Measurements from ENCODE around the gene NT5DC4. TPM values are rescaled to one million over a fixed set of nuclear protein-coding genes. Genes with fewer than 3 reads are reported as not detected.
A peak's percentile ranks its signal among the peaks of the same experiment; 100 is the strongest.
"Not testable (repeated sequence)": the region's sequence is repeated elsewhere in the genome, so short reads cannot be mapped to it uniquely, and the experiment has no call there.

Gene NT5DC4
- total RNA-seq, 2 experiments from 2014 or later, result not detected

- H3K27me3 Mint-ChIP-seq, result peaks cover 3% of the 10 kb centered on the region
- H3K36me3 Mint-ChIP-seq, result no peaks in the 10 kb centered on the region
- no peaks in the 10 kb centered on the region for H3K9me3 Mint-ChIP-seq
- peaks cover 17% of the 10 kb centered on the region for H3K4me1 Mint-ChIP-seq (ENCODE audit: low read depth)
- ChIA-PET POLR2A (interaction anchor here (1.0 to 2.0 kb wide), 2 partner anchors 21 to 23 kb away, joined by 3 to 7 read pairs; no protein-coding TSS in a partner anchor), CTCF (interaction anchor here (1.0 to 3.4 kb wide), 2 partner anchors 13 to 21 kb away, joined by 6 to 14 read pairs; no protein-coding TSS in a partner anchor)
- H3K4me3 Mint-ChIP-seq, result no peak overlapping the region
- H3K27ac Mint-ChIP-seq, result no peak overlapping the region
- intact Hi-C loops (cut with micrococcal nuclease), result no loop called here
- no peak for DNase-seq
Observed at GRCh38 chr2:112713926-112714325, 6.9 kb upstream of the NT5DC4 start.

DNA sequence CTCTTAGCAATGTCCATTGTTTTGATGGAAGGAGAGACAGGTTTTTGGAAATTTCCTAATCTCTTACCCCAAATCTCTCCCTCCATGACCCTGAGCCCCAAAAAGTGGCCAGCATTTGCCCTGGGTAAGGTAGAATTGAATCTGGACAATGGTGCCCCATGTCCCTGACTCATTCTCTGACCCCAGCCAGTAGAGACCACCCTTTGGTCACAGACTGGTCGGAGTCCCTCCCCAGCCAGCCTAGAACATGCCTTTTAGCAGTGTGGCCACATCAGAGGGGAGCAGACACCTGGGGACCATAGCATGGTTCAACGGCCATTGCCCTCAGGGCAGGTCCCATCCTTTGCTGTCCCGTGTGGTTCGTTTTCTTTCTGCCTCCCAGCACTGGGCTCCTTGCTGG lies 6.5 kb upstream of the NT5DC4 start:
- intact Hi-C loops (cut with micrococcal nuclease), result no loop called here
- peaks cover 3% of the 10 kb centered on the region for H3K27me3 Mint-ChIP-seq
- POLR2A ChIA-PET, result no interaction called here
- H3K27ac Mint-ChIP-seq, result no peak overlapping the region
- no peak overlapping the region for H3K4me3 Mint-ChIP-seq
- no peaks in the 10 kb centered on the region for H3K9me3 Mint-ChIP-seq
- CTCF ChIA-PET, result interaction anchor here (3.4 kb wide), 1 partner anchor 13 kb away, joined by 14 read pairs; no protein-coding TSS in a partner anchor
- no peaks in the 10 kb centered on the region for H3K36me3 Mint-ChIP-seq
- no peak for DNase-seq
- peaks cover 13% of the 10 kb centered on the region for H3K4me1 Mint-ChIP-seq (ENCODE audit: low read depth)

DNA sequence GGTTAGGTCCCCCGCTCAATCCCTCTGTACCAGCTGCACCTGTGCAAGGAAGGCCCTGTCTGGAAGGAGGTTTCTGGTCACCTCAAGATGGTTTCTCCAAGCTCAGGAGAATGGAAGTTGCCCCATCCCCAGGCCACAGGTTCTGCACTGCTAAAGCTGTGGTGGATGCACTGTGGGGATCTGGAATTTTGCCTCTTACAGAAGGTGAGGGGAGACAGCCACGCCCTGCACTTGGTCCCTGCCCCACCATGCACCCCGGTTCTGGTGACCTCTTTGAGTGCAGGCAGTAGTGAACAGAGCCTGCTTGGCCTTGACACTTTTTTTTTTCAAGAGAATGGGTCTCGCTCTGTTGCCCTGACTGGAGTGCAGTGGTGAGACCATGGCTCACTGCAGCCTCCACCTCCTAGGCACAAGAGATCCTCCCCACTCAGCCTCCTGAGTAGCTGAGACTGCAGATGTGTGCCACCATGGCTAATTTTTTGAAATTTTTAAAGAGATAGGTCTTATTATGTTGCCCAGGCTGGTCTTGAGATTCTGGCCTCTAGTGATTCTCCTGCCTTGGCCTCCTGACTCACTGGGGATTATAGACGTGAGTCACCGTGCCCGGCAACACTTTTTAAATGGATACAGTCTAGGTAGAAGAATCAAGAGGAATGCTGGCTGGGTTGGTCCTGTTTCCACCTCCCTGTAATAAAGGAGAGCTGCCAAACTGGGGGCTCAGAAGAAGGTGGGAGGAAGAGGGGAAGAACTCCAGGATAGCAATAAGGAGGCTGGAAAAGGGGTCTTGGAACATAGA lies 5.8 kb upstream of the NT5DC4 start:
- Mint-ChIP-seq H3K4me3 (no peak overlapping the region), H3K36me3 (no peaks in the 10 kb centered on the region), H3K9me3 (no peaks in the 10 kb centered on the region), H3K4me1 (ENCODE audit: low read depth) (peaks cover 9% of the 10 kb centered on the region), H3K27me3 (peaks cover 3% of the 10 kb centered on the region), H3K27ac (no peak overlapping the region)
- ChIA-PET POLR2A (no interaction called here), CTCF (no interaction called here)
- intact Hi-C loops (cut with micrococcal nuclease), result no loop called here
- DNase-seq, result no peak

- H3K27ac Mint-ChIP-seq, POLR2A ChIA-PET, H3K27me3 Mint-ChIP-seq: not testable (repeated sequence)
Observed at GRCh38 chr2:112716094-112716493, 4.7 kb upstream of the NT5DC4 start.

GRCh38 chr2:112716826-112717352 lies 3.9 kb upstream of the NT5DC4 start:
- intact Hi-C loops (cut with micrococcal nuclease); CTCF ChIA-PET; DNase-seq; H3K4me3 Mint-ChIP-seq; H3K4me1 Mint-ChIP-seq (ENCODE audit: low read depth); H3K36me3 Mint-ChIP-seq; H3K27me3 Mint-ChIP-seq; H3K9me3 Mint-ChIP-seq; H3K27ac Mint-ChIP-seq; POLR2A ChIA-PET: not testable (repeated sequence)

More at GRCh38 chr2:112716094-112716493, 4.7 kb upstream of the NT5DC4 start:
- H3K4me1 Mint-ChIP-seq (ENCODE audit: low read depth); DNase-seq; H3K4me3 Mint-ChIP-seq; CTCF ChIA-PET; intact Hi-C loops (cut with micrococcal nuclease); H3K36me3 Mint-ChIP-seq; H3K9me3 Mint-ChIP-seq: not testable (repeated sequence)

- POLR2A ChIA-PET, result no interaction called here
- Mint-ChIP-seq H3K4me3 (no peak overlapping the region), H3K9me3 (no peaks in the 10 kb centered on the region), H3K27ac (no peak overlapping the region), H3K4me1 (ENCODE audit: low read depth) (no peaks in the 10 kb centered on the region), H3K27me3 (no peaks in the 10 kb centered on the region), H3K36me3 (no peaks in the 10 kb centered on the region)
- no peak for DNase-seq
- intact Hi-C loops (cut with micrococcal nuclease), result no loop called here
- CTCF ChIA-PET, result interaction anchor here (1.4 to 1.5 kb wide), 2 partner anchors 8 to 93 kb away, joined by 5 to 7 read pairs; no protein-coding TSS in a partner anchor
Observed at GRCh38 chr2:112718863-112719370, 1.9 kb upstream of the NT5DC4 start.

DNA sequence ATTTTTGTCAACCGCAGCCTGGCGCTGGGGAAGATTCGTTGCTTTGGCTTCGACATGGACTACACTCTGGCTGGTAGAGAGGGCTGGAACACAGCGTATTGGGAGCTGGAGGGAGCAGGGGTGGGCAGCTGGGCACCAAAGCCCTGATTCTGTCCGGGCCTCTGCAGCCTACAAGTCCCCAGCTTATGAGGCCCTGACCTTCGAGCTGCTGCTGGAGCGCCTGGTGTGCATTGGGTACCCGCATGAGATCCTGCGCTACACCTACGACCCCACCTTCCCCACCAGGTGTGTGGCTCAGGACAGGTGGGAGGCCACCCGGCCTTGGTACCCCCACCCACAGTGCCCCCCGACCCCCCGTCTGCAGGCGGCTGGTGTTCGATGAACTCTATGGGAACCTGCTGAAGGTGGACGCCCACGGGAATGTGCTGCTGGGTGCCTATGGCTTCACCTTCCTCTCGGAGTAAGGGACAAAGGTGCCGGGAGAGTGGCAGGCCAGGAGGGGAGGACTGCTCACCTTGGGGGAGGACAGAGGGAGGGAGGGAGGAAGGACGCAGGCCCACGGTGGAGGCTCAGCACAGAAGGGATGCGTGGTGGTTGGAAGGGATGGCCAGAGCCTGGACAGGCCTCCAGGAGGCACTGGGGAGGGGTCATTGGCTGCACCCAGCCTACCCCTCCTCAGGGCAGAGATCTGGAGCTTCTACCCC lies 1.2 kb downstream of the NT5DC4 start:
- CTCF ChIA-PET, result interaction anchor here (0.9 kb wide), 1 partner anchor 34 kb away, joined by 3 read pairs; no protein-coding TSS in a partner anchor
- no peaks in the 10 kb centered on the region for H3K9me3 Mint-ChIP-seq
- intact Hi-C loops (cut with micrococcal nuclease), result no loop called here
- no peaks in the 10 kb centered on the region for H3K27me3 Mint-ChIP-seq
- POLR2A ChIA-PET, result no interaction called here
- no peak overlapping the region for H3K4me3 Mint-ChIP-seq
- no peaks in the 10 kb centered on the region for H3K36me3 Mint-ChIP-seq
- DNase-seq, result no peak
- no peaks in the 10 kb centered on the region for H3K4me1 Mint-ChIP-seq (ENCODE audit: low read depth)
- no peak overlapping the region for H3K27ac Mint-ChIP-seq

DNA sequence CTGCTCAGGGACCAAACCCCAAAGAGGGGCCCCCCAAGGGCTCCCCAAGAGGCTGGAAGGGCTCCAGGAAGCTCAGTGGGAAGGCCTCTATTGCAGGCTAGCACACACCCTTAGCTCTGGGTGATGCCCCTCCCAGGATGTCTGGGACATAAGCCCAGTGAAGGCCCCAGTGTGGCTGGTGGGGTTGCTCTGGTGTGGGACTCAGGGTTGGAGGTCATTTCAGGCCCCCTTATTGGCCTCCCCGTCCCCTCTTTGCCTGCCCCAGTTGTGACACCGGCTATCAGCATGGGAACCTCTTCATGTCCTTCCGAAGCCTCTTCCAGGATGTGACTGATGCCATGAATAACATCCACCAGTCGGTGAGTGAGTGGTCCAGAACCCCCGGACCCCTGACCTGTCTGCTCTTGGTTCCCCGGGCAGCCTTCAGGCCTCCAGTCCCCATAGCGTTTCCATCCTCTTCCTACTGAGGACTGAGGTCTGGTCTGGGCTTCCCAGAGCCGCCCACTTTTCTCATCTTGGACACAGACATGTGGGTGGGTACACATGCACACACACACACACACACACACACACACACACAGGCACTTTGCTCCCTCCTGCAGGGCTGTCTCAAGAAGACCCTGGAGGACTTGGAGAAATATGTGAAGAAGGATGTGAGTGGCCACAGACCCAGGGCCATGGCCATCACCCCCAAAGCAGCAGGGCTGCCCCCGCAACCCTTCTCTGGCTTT lies 2.2 kb downstream of the NT5DC4 start:
- ChIA-PET CTCF (interaction anchor here (1.0 to 8.3 kb wide), 2 partner anchors 63 to 121 kb away, joined by 3 to 193 read pairs; no protein-coding TSS in a partner anchor), POLR2A (no interaction called here)
- Mint-ChIP-seq H3K4me3 (no peak overlapping the region), H3K9me3 (no peaks in the 10 kb centered on the region), H3K27ac (no peak overlapping the region), H3K36me3 (no peaks in the 10 kb centered on the region), H3K4me1 (ENCODE audit: low read depth) (no peaks in the 10 kb centered on the region), H3K27me3 (no peaks in the 10 kb centered on the region)
- no peak for DNase-seq
- intact Hi-C loops (cut with micrococcal nuclease), result no loop called here

DNA sequence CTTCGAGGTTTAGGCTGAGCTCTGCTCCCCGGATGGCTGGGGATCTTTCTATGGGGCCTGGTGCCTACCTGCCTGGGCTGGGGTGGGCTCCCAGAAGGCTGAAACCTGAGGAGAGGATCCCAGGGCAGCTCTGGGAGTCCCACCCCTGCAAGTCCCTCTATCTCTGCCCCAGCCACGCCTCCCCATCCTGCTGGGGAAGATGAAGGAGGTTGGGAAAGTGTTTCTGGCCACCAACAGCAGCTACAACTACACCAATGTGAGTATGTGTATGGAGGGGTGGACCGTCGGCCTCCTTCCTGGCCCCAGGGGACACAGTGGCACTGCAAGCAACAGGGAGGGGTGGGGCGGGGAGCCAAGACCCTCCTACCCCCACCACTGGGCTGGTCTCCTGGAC lies 2.7 kb downstream of the NT5DC4 start:
- intact Hi-C loops (cut with micrococcal nuclease), result no loop called here
- CTCF ChIA-PET, result interaction anchor here (1.0 to 8.3 kb wide), 3 partner anchors 63 to 219 kb away, joined by 3 to 193 read pairs (median 41); no protein-coding TSS in a partner anchor
- no peak overlapping the region for H3K4me3 Mint-ChIP-seq

GRCh38 chr2:112723995-112724394 lies 3.2 kb downstream of the NT5DC4 start:
- Mint-ChIP-seq H3K36me3 (no peaks in the 10 kb centered on the region), H3K4me3 (no peak overlapping the region), H3K9me3 (no peaks in the 10 kb centered on the region), H3K27me3 (no peaks in the 10 kb centered on the region), H3K27ac (no peak overlapping the region), H3K4me1 (ENCODE audit: low read depth) (no peaks in the 10 kb centered on the region)
- DNase-seq, result no peak
- CTCF ChIA-PET, result interaction anchor here (1.1 to 8.3 kb wide), 9 partner anchors 14 to 219 kb away, joined by 3 to 212 read pairs (median 34); partner anchors contain the start of gene SLC20A1
- POLR2A ChIA-PET, result no interaction called here
- intact Hi-C loops (cut with micrococcal nuclease), result no loop called here

More for the DNA sequence above, 2.7 kb downstream of the NT5DC4 start:
- Mint-ChIP-seq H3K36me3 (no peaks in the 10 kb centered on the region), H3K9me3 (no peaks in the 10 kb centered on the region), H3K27me3 (no peaks in the 10 kb centered on the region), H3K4me1 (ENCODE audit: low read depth) (no peaks in the 10 kb centered on the region), H3K27ac (no peak overlapping the region)
- POLR2A ChIA-PET, result no interaction called here
- no peak for DNase-seq

DNA sequence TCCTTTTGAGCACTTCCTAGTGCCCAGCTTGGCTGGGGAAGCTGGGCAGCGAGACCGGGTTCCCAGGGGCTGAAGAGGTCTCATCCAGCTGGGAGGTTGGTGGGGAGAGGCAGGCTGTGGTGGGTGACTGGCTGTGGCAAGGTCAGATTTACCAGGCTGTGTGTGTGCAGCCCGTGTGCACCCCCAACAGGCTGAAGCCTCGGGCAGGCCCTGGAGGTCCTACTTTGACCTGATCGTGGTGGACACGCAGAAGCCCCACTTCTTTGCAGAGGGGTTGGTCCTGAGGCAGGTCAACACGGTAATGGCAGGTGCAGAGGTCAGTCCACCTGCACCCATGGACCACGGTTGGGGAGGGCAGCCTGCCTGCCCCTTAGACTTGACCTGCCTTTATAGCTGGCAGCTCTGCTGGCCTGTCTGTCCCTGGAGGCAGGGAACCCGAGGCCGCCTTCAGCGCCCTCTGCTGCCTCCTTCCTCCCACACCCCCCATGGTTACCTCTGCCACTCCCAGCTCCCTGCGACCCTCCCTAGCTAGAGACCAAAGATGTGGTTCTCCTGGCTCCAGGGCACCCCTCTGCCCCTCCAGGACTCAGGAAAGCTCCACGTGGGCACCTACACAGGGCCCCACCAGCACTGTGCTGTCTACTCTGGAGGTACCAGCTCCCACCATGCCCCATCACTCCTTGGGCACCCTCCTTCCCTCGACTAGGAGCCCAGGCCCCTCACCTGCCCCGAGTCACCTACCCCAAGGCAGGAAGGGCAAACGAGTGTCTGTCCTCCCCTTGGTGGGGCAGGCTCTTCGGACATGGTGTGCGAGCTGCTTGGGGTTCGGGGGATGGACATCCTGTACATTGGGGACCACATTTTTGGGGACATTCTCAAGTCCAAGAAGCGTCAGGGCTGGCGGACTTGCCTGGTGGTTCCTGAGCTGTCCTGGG lies 4.0 kb downstream of the NT5DC4 start:
- peak; percentile 40 for DNase-seq
- Mint-ChIP-seq H3K27ac (no peak overlapping the region), H3K4me1 (ENCODE audit: low read depth) (no peaks in the 10 kb centered on the region), H3K27me3 (no peaks in the 10 kb centered on the region), H3K4me3 (no peak overlapping the region), H3K36me3 (no peaks in the 10 kb centered on the region), H3K9me3 (no peaks in the 10 kb centered on the region)
- intact Hi-C loops (cut with micrococcal nuclease), result loop anchor here (5.0 kb wide), 1 partner anchor 78 kb away; the partner anchor contains the start of gene SLC20A1
- ChIA-PET POLR2A (no interaction called here), CTCF (interaction anchor here (0.5 to 8.3 kb wide), 17 partner anchors 13 to 1213 kb away, joined by 3 to 212 read pairs (median 16); partner anchors contain the start of genes CHCHD5 and SLC20A1)
